ENCODE results near the gene AP1S1. TPM values are rescaled to one million over a fixed set of nuclear protein-coding genes. Genes with fewer than 3 reads are reported as not detected.

Gene AP1S1
- total RNA-seq, 1 experiment from 2014 or later = 227 TPM

DNA sequence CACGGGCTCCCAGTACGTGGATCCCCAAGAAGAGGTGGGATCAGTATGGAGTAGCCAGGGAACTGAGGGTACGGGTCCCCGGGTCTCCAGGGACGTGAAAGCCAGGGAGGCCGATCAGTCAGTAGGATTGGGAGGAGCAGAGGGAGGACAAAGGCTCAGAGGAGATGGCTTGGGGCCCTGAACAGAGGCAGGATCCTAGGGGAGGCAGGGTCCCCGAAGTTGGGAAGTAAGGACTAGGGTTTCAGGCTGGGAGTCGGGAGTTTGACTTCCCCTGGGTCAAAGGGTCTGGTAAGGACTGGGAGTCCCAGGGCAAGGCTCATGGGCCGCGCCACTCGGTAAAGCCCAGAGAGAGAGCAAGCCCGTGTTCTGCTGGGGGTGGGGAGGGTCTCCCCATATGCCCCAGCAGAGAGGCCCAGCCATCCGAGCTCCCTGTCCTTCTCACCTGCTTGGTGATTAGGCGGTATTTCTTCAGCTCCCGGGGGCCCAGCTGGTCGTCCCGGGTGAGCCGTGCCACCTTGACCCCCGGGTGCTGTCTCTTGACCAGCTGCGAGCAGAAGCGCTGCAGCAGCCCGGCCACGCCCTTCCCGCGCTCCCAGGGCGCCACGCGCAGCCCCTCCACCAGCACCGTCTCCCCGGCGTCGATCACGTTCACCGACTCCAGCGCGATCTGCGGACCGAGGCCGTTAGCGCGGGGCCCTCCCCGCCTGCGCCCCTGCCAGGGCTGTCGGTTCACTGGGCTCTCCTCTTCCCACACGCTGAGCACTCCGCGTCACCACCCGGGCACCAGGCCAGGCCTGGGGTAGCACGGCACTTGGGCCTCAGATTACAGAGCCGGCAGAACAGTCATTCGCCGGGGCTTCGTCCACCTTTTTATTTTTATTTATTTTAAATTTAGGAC, 18.8 kb downstream of the AP1S1 start:
- peak overlapping the region; percentile 47 for H3K4me3 ChIP-seq
- peak overlapping the region; percentile 76 for H3K4me2 ChIP-seq
- intact Hi-C loops (cut with micrococcal nuclease; ENCODE audit: unreplicated experiment) = no loop called here
- no peaks in the 10 kb centered on the region for H3K36me3 ChIP-seq (ENCODE audit: low read depth)
- POLR2A ChIA-PET (ENCODE audit: unreplicated experiment) = interaction anchor here (0.6 kb wide), 1 partner anchor 111 kb away, joined by 5 read pairs; no protein-coding TSS in a partner anchor
- H3K4me1 ChIP-seq (replicated peaks; ENCODE audit: insufficient read depth) = peaks cover 24% of the 10 kb centered on the region
- peak overlapping the region; percentile 69 for H2AFZ ChIP-seq
- TF ChIP-seq EZH2 (IDR thresholded peaks at IDR 0.05; ENCODE audit: low read depth) = no peak
- no peak for TF ChIP-seq CTCF (conservative IDR thresholded peaks at IDR 0.05)
- CTCF ChIA-PET = interaction anchor here (0.6 to 1.0 kb wide), 2 partner anchors 88 to 103 kb away, joined by 3 to 7 read pairs; partner anchors contain the start of gene TRIM56
- no peaks in the 10 kb centered on the region for H4K20me1 ChIP-seq (ENCODE audit: insufficient read depth)
- no peaks in the 10 kb centered on the region for H3K79me2 ChIP-seq (ENCODE audit: low read depth)
- DNase-seq = peak; percentile 72 to 85
- H3K9me2 ChIP-seq (ENCODE audit: insufficient read depth) = no peaks in the 10 kb centered on the region
- H3F3A ChIP-seq (ENCODE audit: insufficient read depth, low read depth) = peaks cover 11% of the 10 kb centered on the region; the same call in 1 of the 2 replicates
- H3K9me3 ChIP-seq (ENCODE audit: insufficient read depth, low read depth) = no peaks in the 10 kb centered on the region
- TSS peak; percentile 23 for BruUV-seq (replicated peaks)
- no peak overlapping the region for H3K27ac ChIP-seq
- H3K27me3 ChIP-seq (ENCODE audit: insufficient read depth, low read depth) = peaks cover 73% of the 10 kb centered on the region

DNA sequence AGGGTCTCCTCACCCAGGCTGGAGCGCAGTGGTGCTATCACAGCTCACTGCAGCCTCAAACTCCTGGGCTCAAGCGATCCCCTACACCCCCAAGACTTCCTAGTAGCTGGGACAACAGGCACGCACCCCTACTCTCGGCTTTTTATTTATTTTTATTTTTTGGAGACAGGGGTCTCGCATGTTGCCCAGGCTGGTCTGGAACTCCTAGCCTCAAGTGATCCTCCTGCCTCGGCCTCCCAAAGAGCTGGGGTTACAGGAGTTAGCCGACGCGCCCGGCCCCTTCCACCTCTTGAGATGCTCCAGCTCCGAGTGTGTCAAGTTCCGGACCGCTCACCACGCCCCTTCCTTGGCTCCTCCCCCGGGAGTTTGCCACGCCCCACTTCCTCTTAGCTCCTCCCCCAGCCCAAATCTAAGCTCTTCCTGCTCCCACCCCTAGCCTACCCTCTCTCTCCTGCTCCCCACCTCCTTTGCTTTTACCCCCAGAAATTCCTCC, 19.5 kb downstream of the AP1S1 start:
- Histone ChIP-seq H3F3A (ENCODE audit: insufficient read depth, low read depth) (0 out of 2 replicates have a peak, but pooled peaks cover 5% of the 10 kb centered on the region), H3K9me3 (ENCODE audit: insufficient read depth, low read depth) (no peaks in the 10 kb centered on the region), H3K4me1 (replicated peaks; ENCODE audit: insufficient read depth) (peaks cover 23% of the 10 kb centered on the region), H3K27me3 (ENCODE audit: insufficient read depth, low read depth) (peaks cover 72% of the 10 kb centered on the region), H3K79me2 (ENCODE audit: low read depth) (no peaks in the 10 kb centered on the region), H3K27ac (no peak overlapping the region), H3K36me3 (ENCODE audit: low read depth) (no peaks in the 10 kb centered on the region), H3K4me3 (peak overlapping the region; percentile 47), H3K4me2 (peak overlapping the region; percentile 76), H4K20me1 (ENCODE audit: insufficient read depth) (no peaks in the 10 kb centered on the region), H3K9me2 (ENCODE audit: insufficient read depth) (no peaks in the 10 kb centered on the region), H2AFZ (peak overlapping the region; percentile 69)
- BruUV-seq (replicated peaks) = no TSS peak
- POLR2A ChIA-PET (ENCODE audit: unreplicated experiment) = interaction anchor here (0.6 to 0.8 kb wide), 4 partner anchors 33 to 264 kb away, joined by 4 to 7 read pairs (median 6); no protein-coding TSS in a partner anchor
- CTCF ChIA-PET = interaction anchor here (0.6 to 1.0 kb wide), 2 partner anchors 89 to 369 kb away, joined by 3 to 7 read pairs; partner anchors contain the start of gene TRIM56
- intact Hi-C loops (cut with micrococcal nuclease; ENCODE audit: unreplicated experiment) = no loop called here
- DNase-seq = peak; percentile 51 to 65
- TF ChIP-seq EZH2 (IDR thresholded peaks at IDR 0.05; ENCODE audit: low read depth) = no peak
- TF ChIP-seq CTCF (conservative IDR thresholded peaks at IDR 0.05) = no peak

GRCh38 chr7:101174322-101174854, 20.1 kb downstream of the AP1S1 start:
- Histone ChIP-seq H3K27ac (no peak overlapping the region), H4K20me1 (ENCODE audit: insufficient read depth) (no peaks in the 10 kb centered on the region), H3F3A (ENCODE audit: insufficient read depth, low read depth) (0 out of 2 replicates have a peak, but pooled peaks cover 5% of the 10 kb centered on the region), H3K9me3 (ENCODE audit: insufficient read depth, low read depth) (no peaks in the 10 kb centered on the region), H3K9me2 (ENCODE audit: insufficient read depth) (no peaks in the 10 kb centered on the region), H3K36me3 (ENCODE audit: low read depth) (no peaks in the 10 kb centered on the region), H3K4me3 (no peak overlapping the region), H3K79me2 (ENCODE audit: low read depth) (no peaks in the 10 kb centered on the region), H3K4me1 (replicated peaks; ENCODE audit: insufficient read depth) (peaks cover 18% of the 10 kb centered on the region), H2AFZ (no peak overlapping the region), H3K27me3 (ENCODE audit: insufficient read depth, low read depth) (peaks cover 70% of the 10 kb centered on the region), H3K4me2 (peak overlapping the region; percentile 76; the same call in 1 of the 2 replicates)
- intact Hi-C loops (cut with micrococcal nuclease; ENCODE audit: unreplicated experiment) = no loop called here
- TF ChIP-seq EZH2 (IDR thresholded peaks at IDR 0.05; ENCODE audit: low read depth) (no peak), CTCF (conservative IDR thresholded peaks at IDR 0.05) (no peak)
- no peak for DNase-seq
- no TSS peak for BruUV-seq (replicated peaks)
- ChIA-PET POLR2A (ENCODE audit: unreplicated experiment) (interaction anchor here (0.6 to 0.8 kb wide), 3 partner anchors 34 to 263 kb away, joined by 4 to 7 read pairs (median 6); no protein-coding TSS in a partner anchor), CTCF (interaction anchor here (0.6 to 1.0 kb wide), 3 partner anchors 89 to 1050 kb away, joined by 3 to 7 read pairs (median 5); partner anchors contain the start of gene TRIM56)
